ENCODE results near the gene FBXO8.

GRCh38 chr4:174274436-174274835 is 9.0 kb downstream of the FBXO8 start:
- TF ChIP-seq CTCF (conservative IDR thresholded peaks at IDR 0.05) (no peak), EZH2 (IDR thresholded peaks at IDR 0.05; ENCODE audit: low read depth) (no peak)
